Spleen (tissue), 11 donors: Measurements from ENCODE around the gene CD58. TPM values are rescaled to one million over a fixed set of nuclear protein-coding genes. Genes with fewer than 3 reads are reported as not detected.

Source experiments
- DNase-seq: peaks from one replicate; pipeline ENCODE4 v3.0.0-alpha.2; 2020
- H3K27ac ChIP-seq, 8 donors: fragments of 200-600 bp; sonication (generic) in 7 of 8; 1 replicate in 4 of 8; 2 replicates in 4 of 8; pipeline versions ENCODE4 v1.5.0 to v1.8.0; 2016 to 2021; ENCODE audit warnings: inconsistent platforms in 4 of 8, mild to moderate bottlenecking in 4 of 8, moderate library complexity in 1 of 8
- H3K27me3 ChIP-seq, 7 donors: fragments of 200-600 bp; sonication (generic) in 6 of 7; replicated peaks in 1 of 7; 1 replicate in 4 of 7; 2 replicates in 3 of 7; pipeline versions ENCODE4 v1.5.0 to v1.8.0; 2016 to 2021; ENCODE audit warnings: inconsistent platforms in 3 of 7, mild to moderate bottlenecking in 1 of 7
- H3K36me3 ChIP-seq, 6 donors: fragments of 200-600 bp; sonication (generic) in 5 of 6; 1 replicate in 4 of 6; 2 replicates in 2 of 6; pipeline versions ENCODE4 v1.5.0 to v1.8.0; 2016 to 2021; ENCODE audit warnings: inconsistent platforms in 2 of 6
- H3K4me1 ChIP-seq, 6 donors: fragments of 200-600 bp; sonication (generic) in 5 of 6; 1 replicate in 3 of 6; 2 replicates in 3 of 6; pipeline versions ENCODE4 v1.5.0 to v1.8.0; 2016 to 2021; ENCODE audit warnings: inconsistent platforms in 3 of 6
- H3K4me3 ChIP-seq, 8 donors: fragments of 200-600 bp; sonication (generic) in 7 of 8; 1 replicate in 4 of 8; 2 replicates in 4 of 8; pipeline versions ENCODE4 v1.5.0 to v1.8.0; 2016 to 2021; ENCODE audit warnings: inconsistent platforms in 4 of 8, mild to moderate bottlenecking in 4 of 8, moderate library complexity in 2 of 8
- H3K9me3 ChIP-seq, 8 donors: fragments of 200-600 bp; sonication (generic) in 7 of 8; 1 replicate in 4 of 8; 2 replicates in 4 of 8; pipeline versions ENCODE4 v1.5.0 to v1.8.0; 2016 to 2021; ENCODE audit warnings: inconsistent platforms in 4 of 8
- POLR2A ChIP-seq, 3 donors: fragments of 450-650 bp; IDR thresholded peaks; one replicate each; pipeline ENCODE4 v1.5.1; 2017; ENCODE audit warnings: antibody characterized with exemption in 3 of 3, mild to moderate bottlenecking in 1 of 3
- POLR2AphosphoS5 ChIP-seq, 3 donors: sonication (generic); formaldehyde crosslinking; IDR thresholded peaks; one replicate each; pipeline ENCODE4 v1.5.1; 2017; ENCODE audit warnings: antibody characterized with exemption in 3 of 3
- WGBS, 5 donors: extraction: QIAGEN DNeasy Blood & Tissue Kit in 3 of 5; methylation state at CpG; one replicate each; pipeline versions ENCODE4 v1.1.5 to v1.1.7; 2013 to 2018; 5-methylcytosine and 5-hydroxymethylcytosine counted together
- intact Hi-C: fragments of 100-400 bp; cut with DNase I; formaldehyde crosslinking; loops from one replicate; pipeline ENCODE4 v1.15.0; 2023; ENCODE audit warnings: low total_unique reads
- polyA plus RNA-seq, 3 donors: library from polyadenylated mRNA; stranded (reverse); fragments of 200-250 nt; gene quantifications; one replicate each; pipeline ENCODE4 v1.2.1, GENCODE V29; 2013
- total RNA-seq, 7 donors: library from RNA; depleted of rRNA in 3 of 7; stranded (reverse); fragments of >200 nt in 3 of 7; fragmentation: NEBNext Ultra II Directional in 4 of 7; extraction: Animal tissue kit (Norgen Biotek cat#: 25700) in 4 of 7; gene quantifications; one replicate each; pipeline versions ENCODE4 v1.1.0 to v1.2.1, GENCODE V29; 2016 to 2021
- TF ChIP-seq, protein P1 (sequence below), 11 experiments: fragments of 200-600 bp in 7 of 11; fragments of 450-650 bp in 4 of 11; sonication (generic) in 4 of 11; IDR thresholded peaks in 8 of 11; conservative IDR thresholded peaks in 3 of 11; 1 replicate in 7 of 11; 2 replicates in 4 of 11; pipeline versions ENCODE4 v1.4.0 to v1.8.0; 2016 to 2021; ENCODE audit warnings: antibody characterized with exemption in 11 of 11, inconsistent platforms in 4 of 11, mild to moderate bottlenecking in 1 of 11
- donor health status: healthy with polysubstance abuse.
- donor health status: DM: no; HTN: no; CAD: no; lungs with moderate emphysema.
- donor health status: DM: no; HTN: no; CAD: no.
- donor health status: Bipolar disorder and iron deficiency.
- donor health status: healthy.
- donor health status: DM: no; HTN: no; CAD: no.
- donor health status: DM: yes; HTN: yes; CAD: no.

CD58 gene
- total and polyA plus RNA-seq, 10 donors = 9.7 to 52.1 (median 30.0) TPM

DNA sequence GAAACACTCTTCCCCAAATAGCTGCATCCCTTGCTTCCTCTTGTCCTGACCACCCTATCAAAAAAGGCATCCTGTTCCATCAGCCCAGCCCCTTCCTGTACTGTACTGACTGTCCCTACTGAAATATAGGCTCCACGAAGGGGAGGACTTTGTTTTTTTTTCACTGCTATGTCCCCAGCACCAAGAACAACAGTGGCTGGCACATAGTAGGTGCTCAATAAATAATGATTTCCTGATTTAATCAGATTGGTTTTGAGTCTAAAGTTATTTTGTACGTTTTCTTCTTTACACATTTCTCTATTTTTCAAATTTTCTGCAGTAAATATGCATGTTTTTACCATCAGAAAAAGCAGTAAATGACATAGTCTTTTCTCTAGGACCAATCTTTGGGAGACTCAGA lies 73.9 kb downstream of the CD58 start:
- intact Hi-C loops = no loop called here
- Histone ChIP-seq H3K4me1 (peaks cover 0 to 44% (median 9%) of the 10 kb centered on the region in 6 donors), H3K27ac (peak overlapping the region in 2 of 8 donors; percentile 29 to 63), H3K36me3 (no peaks in the 10 kb centered on the region), H3K4me3 (no peak overlapping the region), H3K27me3 (no peaks in the 10 kb centered on the region), H3K9me3 (no peaks in the 10 kb centered on the region)
- no peak for TF ChIP-seq POLR2A (IDR thresholded peaks at IDR 0.05)
- TF ChIP-seq, protein P1, sequence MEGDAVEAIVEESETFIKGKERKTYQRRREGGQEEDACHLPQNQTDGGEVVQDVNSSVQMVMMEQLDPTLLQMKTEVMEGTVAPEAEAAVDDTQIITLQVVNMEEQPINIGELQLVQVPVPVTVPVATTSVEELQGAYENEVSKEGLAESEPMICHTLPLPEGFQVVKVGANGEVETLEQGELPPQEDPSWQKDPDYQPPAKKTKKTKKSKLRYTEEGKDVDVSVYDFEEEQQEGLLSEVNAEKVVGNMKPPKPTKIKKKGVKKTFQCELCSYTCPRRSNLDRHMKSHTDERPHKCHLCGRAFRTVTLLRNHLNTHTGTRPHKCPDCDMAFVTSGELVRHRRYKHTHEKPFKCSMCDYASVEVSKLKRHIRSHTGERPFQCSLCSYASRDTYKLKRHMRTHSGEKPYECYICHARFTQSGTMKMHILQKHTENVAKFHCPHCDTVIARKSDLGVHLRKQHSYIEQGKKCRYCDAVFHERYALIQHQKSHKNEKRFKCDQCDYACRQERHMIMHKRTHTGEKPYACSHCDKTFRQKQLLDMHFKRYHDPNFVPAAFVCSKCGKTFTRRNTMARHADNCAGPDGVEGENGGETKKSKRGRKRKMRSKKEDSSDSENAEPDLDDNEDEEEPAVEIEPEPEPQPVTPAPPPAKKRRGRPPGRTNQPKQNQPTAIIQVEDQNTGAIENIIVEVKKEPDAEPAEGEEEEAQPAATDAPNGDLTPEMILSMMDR (IDR thresholded peaks at IDR 0.05 in 8 of 11, conservative IDR thresholded peaks at IDR 0.05 in 3 of 11) = no peak
- no peak for TF ChIP-seq POLR2AphosphoS5 (IDR thresholded peaks at IDR 0.05)
- 64 to 74% (median 66%) methylated on average over 2 of the region's 2 CpGs for WGBS, 5 donors
- no peak for DNase-seq

DNA sequence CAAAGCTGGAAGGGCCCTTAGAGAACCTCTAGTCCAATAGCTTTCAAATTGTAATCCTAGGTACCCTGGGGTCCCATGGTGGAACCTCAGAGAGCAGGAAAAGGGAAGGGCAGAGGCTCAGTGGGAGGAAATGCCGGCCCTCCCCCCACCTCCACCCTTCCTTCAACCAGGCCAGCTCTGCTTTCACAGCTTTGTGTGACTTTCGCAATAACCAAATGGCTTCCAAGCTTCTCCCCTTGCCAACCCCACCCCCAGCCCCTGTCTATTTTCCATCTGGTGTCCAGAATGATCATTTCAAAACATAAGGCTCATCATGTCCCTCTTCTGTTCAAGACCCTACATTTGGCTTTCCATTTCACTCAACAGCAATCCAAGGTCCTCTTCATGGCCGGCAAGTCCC lies 74.4 kb downstream of the CD58 start:
- Histone ChIP-seq H3K27me3 (no peaks in the 10 kb centered on the region), H3K36me3 (no peaks in the 10 kb centered on the region), H3K9me3 (no peaks in the 10 kb centered on the region), H3K27ac (peak overlapping the region in 2 of 8 donors; percentile 29 to 63), H3K4me1 (peaks cover 0 to 44% (median 9%) of the 10 kb centered on the region in 6 donors), H3K4me3 (no peak overlapping the region)
- intact Hi-C loops = no loop called here
- DNase-seq = no peak
- TF ChIP-seq POLR2AphosphoS5 (IDR thresholded peaks at IDR 0.05) (no peak), POLR2A (IDR thresholded peaks at IDR 0.05) (no peak)
- TF ChIP-seq, protein P1 (IDR thresholded peaks at IDR 0.05 in 8 of 11, conservative IDR thresholded peaks at IDR 0.05 in 3 of 11) = no peak
- 50 to 65% (median 60%) methylated on average over 3 of the region's 3 CpGs for WGBS, 5 donors

DNA sequence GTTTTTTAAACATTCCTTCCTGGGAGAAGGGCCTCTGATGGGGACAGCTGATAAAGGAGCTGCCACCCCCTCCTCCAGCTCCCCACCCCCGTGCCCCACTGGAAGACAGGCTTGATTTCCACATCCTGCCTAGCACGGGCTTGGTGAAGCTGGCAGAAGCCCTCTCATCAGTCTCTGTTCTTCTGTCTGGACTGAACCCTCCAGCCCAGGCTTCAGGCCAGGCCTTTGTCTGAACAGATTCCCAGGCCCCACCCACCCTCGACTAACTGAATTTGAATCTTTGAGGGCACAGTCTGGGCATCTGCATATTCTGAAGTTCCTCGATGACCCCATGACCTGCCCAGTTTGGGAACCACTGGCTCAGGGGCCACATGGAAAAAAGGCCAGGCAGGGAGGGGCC lies 75.3 kb downstream of the CD58 start:
- peaks cover 0 to 44% (median 9%) of the 10 kb centered on the region in 6 donors for H3K4me1 ChIP-seq
- H3K4me3 ChIP-seq = no peak overlapping the region
- H3K36me3 ChIP-seq = no peaks in the 10 kb centered on the region
- no peak for TF ChIP-seq POLR2AphosphoS5 (IDR thresholded peaks at IDR 0.05)
- TF ChIP-seq POLR2A (IDR thresholded peaks at IDR 0.05) = no peak
- TF ChIP-seq, protein P1 (IDR thresholded peaks at IDR 0.05 in 8 of 11, conservative IDR thresholded peaks at IDR 0.05 in 3 of 11) = no peak
- H3K27ac ChIP-seq = peak overlapping the region in 1 of 8 donors; percentile 63
- no peaks in the 10 kb centered on the region for H3K27me3 ChIP-seq
- 51 to 75% (median 58%) methylated on average over 4 of the region's 4 CpGs for WGBS, 5 donors
- no peak for DNase-seq
- intact Hi-C loops = no loop called here
- H3K9me3 ChIP-seq = no peaks in the 10 kb centered on the region

DNA sequence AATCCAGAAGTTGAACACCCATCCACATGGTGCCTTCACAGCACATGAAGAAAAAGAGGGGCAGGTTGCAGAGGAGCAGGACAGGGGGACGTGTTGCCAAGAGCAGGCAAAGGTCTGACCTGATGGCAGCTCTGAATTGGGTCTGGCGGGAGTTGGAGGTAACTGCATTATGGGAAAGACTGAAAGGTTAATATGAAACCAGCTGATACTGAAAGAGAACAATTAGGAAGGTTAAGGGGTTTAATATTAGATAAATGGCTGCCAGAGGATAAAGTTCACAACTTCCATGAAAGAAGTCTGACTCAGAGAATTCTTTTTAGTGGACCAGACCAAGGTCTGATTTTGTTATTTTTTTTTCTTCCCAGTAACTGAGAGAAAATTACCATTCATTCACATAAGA lies 76.1 kb downstream of the CD58 start:
- Histone ChIP-seq H3K4me1 (peaks cover 0 to 44% (median 11%) of the 10 kb centered on the region in 6 donors), H3K27me3 (no peaks in the 10 kb centered on the region), H3K4me3 (no peak overlapping the region), H3K27ac (no peak overlapping the region), H3K9me3 (no peaks in the 10 kb centered on the region), H3K36me3 (no peaks in the 10 kb centered on the region)
- TF ChIP-seq POLR2AphosphoS5 (IDR thresholded peaks at IDR 0.05) (no peak), POLR2A (IDR thresholded peaks at IDR 0.05) (no peak)
- TF ChIP-seq, protein P1 (IDR thresholded peaks at IDR 0.05 in 8 of 11, conservative IDR thresholded peaks at IDR 0.05 in 3 of 11) = no peak
- intact Hi-C loops = no loop called here
- no peak for DNase-seq
- WGBS, 5 donors = 81 to 91% (median 83%) methylated on average over 2 of the region's 2 CpGs
